Neutrophil (primary cell): ENCODE measurements around the gene RIBC1.

Experiments used
- H3K27ac ChIP-seq: fragments of 200-600 bp; sonication (generic); 2 replicates; pipeline ENCODE4 v1.5.1; 2016; ENCODE audit warnings: mild to moderate bottlenecking, moderate library complexity
- H3K27me3 ChIP-seq: fragments of 200-600 bp; sonication (generic); 2 replicates; pipeline ENCODE4 v1.6.0; 2016; ENCODE audit warnings: mild to moderate bottlenecking
- H3K36me3 ChIP-seq: fragments of 200-600 bp; sonication (generic); 2 replicates; pipeline ENCODE4 v1.5.1; 2017
- H3K4me1 ChIP-seq, 2 experiments: fragments of 200-600 bp in 1 of 2; sonication (generic) in 1 of 2; 1 replicate in 1 of 2; 2 replicates in 1 of 2; pipeline versions ENCODE4 v1.5.1 to v1.6.1; 2013 to 2016; ENCODE audit warnings: low read depth in 1 of 2, low read length in 1 of 2, mild to moderate bottlenecking in 1 of 2, moderate library complexity in 1 of 2; ENCODE audit not compliant: control insufficient read depth in 1 of 2, insufficient read depth in 1 of 2
- H3K4me3 ChIP-seq, 2 experiments: fragments of 200-600 bp in 1 of 2; sonication (generic) in 1 of 2; 1 replicate in 1 of 2; 2 replicates in 1 of 2; pipeline ENCODE4 v1.5.1; 2013 to 2016; ENCODE audit warnings: low read depth in 1 of 2, low read length in 1 of 2, mild to moderate bottlenecking in 1 of 2, moderate library complexity in 1 of 2
- H3K9me3 ChIP-seq: fragments of 200-600 bp; sonication (generic); 2 replicates; pipeline ENCODE4 v1.5.1; 2016
- TF ChIP-seq, protein P1 (sequence below): fragments of 200-600 bp; sonication (generic); IDR thresholded peaks from 2 replicates; pipeline ENCODE4 v1.5.1; 2016; ENCODE audit warnings: antibody characterized with exemption

The RIBC1 gene

DNA sequence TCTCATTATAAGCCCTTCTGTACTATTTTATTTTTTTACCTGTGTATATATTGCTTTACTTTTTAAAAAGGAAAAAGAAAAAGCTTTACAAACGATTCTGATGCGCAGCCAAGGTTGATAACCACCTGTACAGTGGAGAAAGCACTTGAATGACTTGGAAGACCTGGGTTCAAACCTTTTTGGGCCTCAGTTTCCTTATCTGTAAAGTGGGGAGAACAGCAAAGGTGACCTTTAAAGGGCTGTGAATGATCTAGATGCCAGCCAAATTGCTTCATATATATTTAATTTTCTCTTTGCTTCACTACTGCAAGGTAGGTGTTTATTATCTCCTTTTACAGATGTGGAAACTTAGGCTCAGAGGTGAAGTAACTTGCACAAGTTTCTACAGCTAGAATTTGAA is 45.2 kb upstream of the RIBC1 start:
- TF ChIP-seq, protein P1, sequence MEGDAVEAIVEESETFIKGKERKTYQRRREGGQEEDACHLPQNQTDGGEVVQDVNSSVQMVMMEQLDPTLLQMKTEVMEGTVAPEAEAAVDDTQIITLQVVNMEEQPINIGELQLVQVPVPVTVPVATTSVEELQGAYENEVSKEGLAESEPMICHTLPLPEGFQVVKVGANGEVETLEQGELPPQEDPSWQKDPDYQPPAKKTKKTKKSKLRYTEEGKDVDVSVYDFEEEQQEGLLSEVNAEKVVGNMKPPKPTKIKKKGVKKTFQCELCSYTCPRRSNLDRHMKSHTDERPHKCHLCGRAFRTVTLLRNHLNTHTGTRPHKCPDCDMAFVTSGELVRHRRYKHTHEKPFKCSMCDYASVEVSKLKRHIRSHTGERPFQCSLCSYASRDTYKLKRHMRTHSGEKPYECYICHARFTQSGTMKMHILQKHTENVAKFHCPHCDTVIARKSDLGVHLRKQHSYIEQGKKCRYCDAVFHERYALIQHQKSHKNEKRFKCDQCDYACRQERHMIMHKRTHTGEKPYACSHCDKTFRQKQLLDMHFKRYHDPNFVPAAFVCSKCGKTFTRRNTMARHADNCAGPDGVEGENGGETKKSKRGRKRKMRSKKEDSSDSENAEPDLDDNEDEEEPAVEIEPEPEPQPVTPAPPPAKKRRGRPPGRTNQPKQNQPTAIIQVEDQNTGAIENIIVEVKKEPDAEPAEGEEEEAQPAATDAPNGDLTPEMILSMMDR, result no peak
- Histone ChIP-seq H3K36me3 (peaks cover 47% of the 10 kb centered on the region), H3K4me1 (no peaks in the 10 kb centered on the region)

DNA sequence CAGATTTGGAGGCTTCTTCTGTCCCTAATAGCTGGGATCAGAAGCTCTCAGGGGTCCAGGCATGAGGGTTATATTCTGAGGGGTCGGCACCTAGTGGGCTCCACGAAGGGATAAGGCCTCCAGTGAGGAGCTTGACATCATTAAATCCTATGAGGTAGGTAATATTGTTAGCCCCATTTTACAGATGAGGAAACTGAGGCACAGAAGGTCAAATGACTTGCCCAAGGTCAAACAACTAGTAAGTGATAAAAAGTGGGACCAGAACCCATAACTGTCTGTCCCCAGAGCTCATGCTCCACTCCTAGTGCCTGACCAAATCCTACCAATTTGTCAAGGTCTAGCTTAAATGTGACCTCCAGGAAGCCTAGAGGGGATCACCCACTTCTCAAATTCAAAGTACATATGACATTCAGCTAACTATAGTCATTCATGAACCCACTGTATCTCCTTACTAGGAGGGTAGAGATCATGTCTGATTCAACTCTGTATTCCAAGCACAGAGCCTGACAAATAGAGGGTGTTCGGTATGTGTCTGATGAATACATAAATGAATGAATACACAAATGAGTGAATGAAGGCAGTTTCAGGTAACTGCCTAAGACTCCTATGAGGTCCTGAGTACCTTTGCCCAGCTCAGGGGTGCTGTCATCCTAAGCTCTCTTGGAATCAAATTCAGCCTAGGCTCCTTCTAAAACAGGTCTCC is 43.5 kb upstream of the RIBC1 start:
- Histone ChIP-seq H3K4me1 (no peaks in the 10 kb centered on the region), H3K27ac (no peak overlapping the region), H3K9me3 (no peaks in the 10 kb centered on the region), H3K36me3 (peaks cover 59% of the 10 kb centered on the region), H3K27me3 (no peaks in the 10 kb centered on the region), H3K4me3 (no peak overlapping the region)
- TF ChIP-seq, protein P1, result no peak

More for the DNA sequence above, 45.2 kb upstream of the RIBC1 start:
- Histone ChIP-seq H3K4me3 (no peak overlapping the region), H3K27me3 (no peaks in the 10 kb centered on the region), H3K9me3 (no peaks in the 10 kb centered on the region), H3K27ac (no peak overlapping the region)

DNA sequence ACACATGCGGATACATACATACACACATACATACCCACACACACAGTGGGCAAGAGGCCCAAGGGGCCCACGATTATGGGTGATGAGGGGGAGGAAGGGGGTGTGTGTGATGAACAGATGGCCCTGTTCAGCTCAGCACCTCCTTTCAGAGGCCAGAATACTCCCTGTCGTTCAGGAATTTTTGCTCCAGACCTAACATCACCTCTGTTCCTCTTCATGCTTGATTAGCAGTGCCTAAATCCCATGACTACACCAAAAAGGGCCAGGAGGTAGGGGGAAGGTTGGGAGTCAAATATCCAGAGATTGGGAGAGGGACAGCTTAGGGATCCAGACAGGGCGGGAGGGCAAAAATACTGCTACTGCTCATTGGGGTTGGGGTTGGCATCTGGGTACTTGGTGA is 42.9 kb upstream of the RIBC1 start:
- H3K36me3 ChIP-seq, result peaks cover 59% of the 10 kb centered on the region
- no peak overlapping the region for H3K4me3 ChIP-seq
- TF ChIP-seq, protein P1, result no peak

GRCh38 chrX:53383376-53384076 is 39.1 kb upstream of the RIBC1 start:
- TF ChIP-seq, protein P1, result no peak

More for the DNA sequence above, 42.9 kb upstream of the RIBC1 start:
- Histone ChIP-seq H3K27ac (no peak overlapping the region), H3K4me1 (no peaks in the 10 kb centered on the region), H3K9me3 (no peaks in the 10 kb centered on the region), H3K27me3 (no peaks in the 10 kb centered on the region)

GRCh38 chrX:53395605-53396298 is 26.9 kb upstream of the RIBC1 start:
- Histone ChIP-seq H3K4me1 (no peaks in the 10 kb centered on the region), H3K27me3 (no peaks in the 10 kb centered on the region), H3K9me3 (no peaks in the 10 kb centered on the region), H3K4me3 (no peak overlapping the region), H3K27ac (no peak overlapping the region), H3K36me3 (peaks cover 28% of the 10 kb centered on the region)
- TF ChIP-seq, protein P1, result no peak

More at GRCh38 chrX:53383376-53384076, 39.1 kb upstream of the RIBC1 start:
- Histone ChIP-seq H3K27ac (no peak overlapping the region), H3K27me3 (no peaks in the 10 kb centered on the region), H3K9me3 (no peaks in the 10 kb centered on the region), H3K36me3 (peaks cover 56% of the 10 kb centered on the region), H3K4me3 (no peak overlapping the region), H3K4me1 (no peaks in the 10 kb centered on the region)
